GM19463 (cell line): ENCODE measurements around the gene PDZD2.
A peak's percentile ranks its signal among the peaks of the same experiment; 100 is the strongest.
"Not testable (repeated sequence)": the region's sequence is repeated elsewhere in the genome, so short reads cannot be mapped to it uniquely, and the experiment has no call there.

Experiments
- ATAC-seq: cut with Tn5 transposase; IDR thresholded peaks from one replicate; pipeline ENCODE4 v1.9.1; 2021; ENCODE audit warnings: mild to moderate bottlenecking, moderate library complexity; ENCODE audit not compliant: unreplicated experiment

The PDZD2 gene

GRCh38 chr5:31638748-31639418, at the start of gene PDZD2:
Gene PDZD2 (plus strand): TSS chr5:31639131.
- ATAC-seq, result peak; percentile 74

GRCh38 chr5:31593665-31594064, 45.3 kb upstream of the PDZD2 start:
- no peak for ATAC-seq

DNA sequence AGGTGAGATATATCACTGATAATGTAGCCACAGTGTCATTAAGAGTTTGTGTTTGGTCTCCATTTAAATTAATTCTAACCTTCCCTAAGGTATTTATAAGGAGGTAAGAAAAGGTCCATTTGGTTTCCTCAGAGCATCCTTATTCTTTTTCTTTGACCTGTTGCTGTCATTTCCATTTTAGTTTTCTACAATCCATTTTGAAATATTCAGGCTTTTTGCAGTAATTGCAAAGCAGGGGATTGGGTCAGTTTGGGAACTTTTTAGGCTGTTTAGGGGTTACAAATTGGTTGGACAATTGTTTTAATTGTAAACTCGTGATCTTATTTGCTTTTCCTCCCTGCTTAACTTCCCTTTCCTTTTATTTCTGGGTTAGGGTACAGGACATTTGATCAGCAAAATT, 42.6 kb upstream of the PDZD2 start:
- ATAC-seq, result no peak

DNA sequence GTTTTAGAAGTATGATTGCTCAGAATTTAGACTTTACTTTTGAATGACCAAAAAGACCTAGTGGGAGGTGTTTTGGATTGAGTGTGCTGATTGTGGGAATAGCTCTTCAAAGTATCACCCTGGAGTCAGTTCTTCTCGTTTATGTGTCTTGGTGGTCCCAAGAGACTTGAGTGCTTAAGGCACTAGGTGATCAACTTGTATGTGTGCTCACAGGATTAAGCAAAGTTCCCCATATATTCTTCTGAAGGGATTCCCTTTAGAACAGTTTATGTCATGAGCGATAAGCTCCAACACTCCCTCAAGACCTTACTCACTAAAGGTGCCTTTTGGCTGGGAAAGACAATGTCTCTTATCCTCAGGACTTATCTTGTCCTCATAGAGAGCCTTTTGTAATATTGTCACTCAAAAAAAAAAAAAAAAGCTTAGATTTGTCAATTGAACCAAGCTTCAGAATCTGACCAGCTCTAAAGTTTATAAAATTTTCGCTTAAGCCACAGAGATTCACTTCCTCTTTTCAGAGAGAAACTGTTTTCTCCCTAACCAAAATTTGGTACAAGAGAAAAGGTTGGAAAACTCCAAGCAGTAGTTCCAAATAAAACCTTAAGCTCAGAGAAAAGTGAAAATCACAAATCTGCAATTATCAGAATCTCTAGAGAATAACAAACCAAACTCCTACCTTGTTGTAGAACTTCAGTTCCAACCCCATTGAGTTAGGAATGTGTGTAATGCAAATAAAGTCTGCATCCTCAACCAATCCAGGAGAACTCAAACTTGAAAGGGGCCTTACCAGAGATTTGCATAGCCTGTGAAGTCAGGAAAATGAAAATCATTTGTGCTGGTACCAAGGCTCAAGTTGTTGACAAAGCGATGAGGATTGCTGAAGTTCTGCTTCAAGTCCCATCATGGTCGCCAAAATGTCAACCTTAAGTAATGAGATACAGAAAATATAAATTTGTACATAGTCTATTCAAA, 40.0 kb upstream of the PDZD2 start:
- no peak for ATAC-seq

- ATAC-seq, result not testable (repeated sequence)
Observed at GRCh38 chr5:31602305-31602704, 36.6 kb upstream of the PDZD2 start.

- ATAC-seq, result no peak
Observed at GRCh38 chr5:31604240-31604639, 34.7 kb upstream of the PDZD2 start.

GRCh38 chr5:31604644-31605043, 34.3 kb upstream of the PDZD2 start:
- ATAC-seq, result no peak

DNA sequence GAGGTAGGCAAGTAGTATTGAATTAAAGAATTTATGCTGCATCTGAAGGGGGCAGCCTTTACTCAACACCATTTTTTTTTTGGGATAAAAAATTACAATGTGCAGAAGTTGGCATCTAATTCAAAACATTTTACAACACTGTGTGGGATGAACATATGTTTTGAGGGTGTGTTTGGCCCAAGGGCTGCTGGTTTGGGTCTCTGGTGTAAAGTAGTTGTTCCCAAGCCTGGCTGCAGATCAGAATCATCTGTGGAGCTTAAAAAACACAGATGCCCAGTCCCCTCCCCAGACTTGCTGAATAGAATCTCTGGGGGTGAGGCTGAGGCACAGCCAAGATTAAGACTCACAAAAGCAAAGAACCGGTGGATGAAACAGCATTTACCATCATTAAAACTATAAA, 33.0 kb upstream of the PDZD2 start:
- no peak for ATAC-seq

DNA sequence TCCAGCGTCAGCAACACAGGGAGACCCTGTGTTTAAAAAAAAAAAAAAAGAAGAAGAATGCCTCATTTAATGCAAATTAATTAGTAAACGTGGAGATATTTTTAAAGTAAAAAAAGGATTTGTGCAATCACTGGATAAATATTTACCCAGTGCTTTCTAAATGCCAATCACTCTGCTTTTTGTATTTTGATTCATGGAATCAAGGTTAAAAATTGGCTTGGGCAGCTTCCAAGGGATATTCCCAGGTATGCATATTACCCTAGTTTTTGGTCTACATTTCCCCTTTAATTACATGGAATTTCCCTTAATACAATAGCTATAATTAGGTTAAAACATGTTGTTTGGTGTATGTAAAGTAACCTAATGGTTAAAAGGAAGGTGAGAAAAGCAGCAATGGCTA, 31.4 kb upstream of the PDZD2 start:
- ATAC-seq, result no peak

DNA sequence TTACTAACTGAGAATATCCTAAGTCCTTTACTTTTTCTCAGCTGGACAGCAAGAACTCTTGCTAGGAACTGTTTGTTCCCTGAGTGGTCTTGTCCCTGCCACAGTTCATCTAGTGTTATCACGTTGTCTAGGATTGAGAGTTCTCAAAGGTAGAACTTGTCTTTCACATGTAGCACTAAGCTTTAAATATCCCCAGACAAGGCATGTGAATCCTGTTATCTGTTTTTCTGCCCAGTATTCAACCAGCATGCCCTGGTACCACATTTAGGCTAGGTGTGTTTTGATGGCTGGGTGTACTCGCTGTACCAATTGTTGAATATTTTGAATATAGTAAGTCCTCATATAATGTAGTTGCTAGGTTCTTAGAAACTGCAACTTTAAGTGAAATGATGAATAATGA, 27.9 kb upstream of the PDZD2 start:
- ATAC-seq, result no peak

DNA sequence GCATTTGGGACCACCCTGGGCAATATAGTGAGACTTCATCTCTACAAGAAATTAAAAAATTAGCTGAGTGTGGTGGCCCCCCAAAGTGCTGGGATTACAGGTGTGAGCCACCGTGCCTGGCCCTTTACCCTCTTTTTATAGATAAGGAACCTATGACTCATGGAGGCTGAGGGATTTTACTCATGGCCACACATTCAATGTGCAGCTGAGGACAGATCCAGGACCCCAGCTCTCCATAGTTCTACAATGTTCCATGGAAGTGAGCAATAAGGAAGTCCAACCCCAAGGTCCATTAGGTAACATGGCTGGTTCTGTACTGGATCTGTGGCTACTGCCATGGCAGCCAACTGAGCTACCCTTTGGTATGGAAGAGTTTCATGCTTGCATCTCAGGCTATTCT, 25.3 kb upstream of the PDZD2 start:
- no peak for ATAC-seq

DNA sequence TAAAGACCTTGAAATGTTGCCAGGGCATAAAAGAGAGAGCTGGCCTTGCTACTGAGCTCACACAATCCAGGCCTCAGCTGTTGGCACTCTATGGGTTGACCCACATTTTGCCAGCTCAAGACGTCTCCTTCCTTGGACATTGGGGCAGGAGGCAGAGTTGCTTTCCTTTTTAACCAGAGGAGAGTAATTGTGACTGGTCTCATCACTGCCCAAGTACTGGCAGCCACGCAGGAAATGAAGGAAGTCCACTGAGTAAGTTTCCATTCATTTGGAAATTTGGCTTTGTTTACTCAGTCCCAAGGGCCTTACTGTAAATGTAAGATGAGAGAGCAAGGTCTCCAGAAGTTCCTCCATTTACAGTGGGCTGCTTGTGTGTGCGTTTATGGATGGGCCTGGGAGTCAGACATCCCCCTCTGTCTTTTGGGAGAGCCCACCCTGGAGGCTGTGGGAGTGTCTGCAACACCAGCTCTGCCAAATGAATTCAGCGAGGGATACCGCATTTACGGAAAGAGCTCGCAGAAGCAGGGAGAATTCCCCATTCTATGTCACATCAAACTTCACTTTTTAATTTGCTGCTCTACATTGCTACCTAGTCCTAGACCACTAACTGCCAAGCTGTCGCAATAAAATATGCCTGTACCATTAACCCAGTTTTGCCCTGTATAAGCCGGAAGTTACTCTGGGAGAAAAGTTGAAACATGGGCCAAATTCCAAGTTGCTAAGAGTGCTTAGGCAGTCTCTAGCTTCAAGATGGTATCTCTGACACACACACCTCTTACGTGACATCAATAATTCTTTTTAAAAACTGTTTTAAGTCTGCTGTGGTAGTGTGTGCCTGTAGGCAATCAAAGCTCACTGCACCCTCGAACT, 24.5 kb upstream of the PDZD2 start:
- ATAC-seq, result no peak

DNA sequence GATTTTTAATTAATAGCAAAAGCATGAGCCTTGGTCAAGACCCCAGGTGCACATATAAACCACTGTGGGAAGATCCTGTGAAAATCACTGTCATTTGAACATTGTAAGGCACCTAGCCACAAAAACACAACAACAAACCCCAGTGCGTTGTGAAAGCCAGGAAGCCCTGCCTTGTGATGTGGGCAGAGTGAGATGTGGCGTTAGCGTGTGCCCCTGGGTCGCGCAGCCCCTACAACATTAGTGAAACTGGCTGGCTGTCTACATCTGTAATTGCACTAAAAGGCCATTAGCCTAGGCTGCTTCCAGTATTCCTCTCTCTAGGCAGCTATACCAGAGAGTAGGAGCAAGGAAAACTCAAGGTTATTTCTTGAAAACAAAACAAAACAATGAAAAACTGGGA, 21.1 kb upstream of the PDZD2 start:
- no peak for ATAC-seq

DNA sequence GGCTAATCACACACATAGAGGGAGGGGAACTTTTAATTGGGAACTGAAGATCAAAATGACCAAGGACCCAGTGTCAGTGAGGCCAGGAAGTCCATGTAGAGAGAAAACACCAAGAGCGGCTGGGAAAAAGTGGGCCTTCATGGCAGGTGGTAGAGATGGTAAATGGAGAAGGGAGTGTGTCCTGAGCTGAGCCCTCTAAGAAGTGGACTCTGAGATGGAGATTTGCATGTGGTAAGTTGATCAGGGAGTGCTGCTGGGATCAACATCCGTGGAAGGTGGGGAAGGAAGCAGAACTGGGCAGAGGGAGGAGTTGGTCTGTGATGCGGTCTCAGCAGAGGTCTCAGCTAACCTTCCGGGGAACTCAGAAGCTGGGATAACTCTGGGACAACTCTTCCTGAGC, 18.9 kb upstream of the PDZD2 start:
- no peak for ATAC-seq

GRCh38 chr5:31623249-31623648, 15.7 kb upstream of the PDZD2 start:
- no peak for ATAC-seq

DNA sequence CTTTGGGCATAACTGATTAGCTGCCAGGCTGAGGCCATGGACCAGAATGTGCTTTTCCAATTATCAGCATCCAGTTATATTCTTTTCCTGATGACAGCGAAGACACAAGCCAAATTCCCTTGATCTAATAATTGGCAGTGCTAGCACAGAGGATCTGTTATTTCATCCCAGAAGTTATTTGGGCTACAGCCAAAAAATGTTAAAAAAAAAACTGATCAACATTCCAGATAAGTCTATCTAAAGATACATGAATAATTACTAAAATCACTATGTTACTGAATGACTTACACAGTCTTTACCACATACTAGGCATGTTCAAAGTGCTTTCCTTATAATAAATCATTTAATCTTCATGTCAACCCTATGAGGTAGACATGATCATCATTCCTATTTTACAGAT, 13.5 kb upstream of the PDZD2 start:
- no peak for ATAC-seq

DNA sequence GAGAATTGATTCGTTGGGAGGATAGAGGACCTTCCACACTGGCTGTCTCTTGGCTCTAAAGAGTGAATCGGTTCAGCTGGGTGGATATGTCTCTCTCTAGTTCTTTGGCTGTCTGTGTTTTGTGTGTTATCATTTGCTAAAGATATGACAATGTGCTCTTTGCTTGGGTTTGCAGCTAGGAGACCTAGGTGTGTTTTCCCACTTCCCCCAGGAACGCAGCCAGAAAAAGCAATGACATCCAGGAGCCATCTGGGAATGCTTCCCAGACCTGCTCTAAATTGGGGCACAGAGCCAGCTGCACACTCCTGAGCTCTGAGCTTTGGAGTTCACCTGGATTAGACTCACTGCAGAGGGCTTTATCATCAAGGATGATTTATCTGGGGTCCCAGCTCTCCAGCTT, 12.8 kb upstream of the PDZD2 start:
- no peak for ATAC-seq

DNA sequence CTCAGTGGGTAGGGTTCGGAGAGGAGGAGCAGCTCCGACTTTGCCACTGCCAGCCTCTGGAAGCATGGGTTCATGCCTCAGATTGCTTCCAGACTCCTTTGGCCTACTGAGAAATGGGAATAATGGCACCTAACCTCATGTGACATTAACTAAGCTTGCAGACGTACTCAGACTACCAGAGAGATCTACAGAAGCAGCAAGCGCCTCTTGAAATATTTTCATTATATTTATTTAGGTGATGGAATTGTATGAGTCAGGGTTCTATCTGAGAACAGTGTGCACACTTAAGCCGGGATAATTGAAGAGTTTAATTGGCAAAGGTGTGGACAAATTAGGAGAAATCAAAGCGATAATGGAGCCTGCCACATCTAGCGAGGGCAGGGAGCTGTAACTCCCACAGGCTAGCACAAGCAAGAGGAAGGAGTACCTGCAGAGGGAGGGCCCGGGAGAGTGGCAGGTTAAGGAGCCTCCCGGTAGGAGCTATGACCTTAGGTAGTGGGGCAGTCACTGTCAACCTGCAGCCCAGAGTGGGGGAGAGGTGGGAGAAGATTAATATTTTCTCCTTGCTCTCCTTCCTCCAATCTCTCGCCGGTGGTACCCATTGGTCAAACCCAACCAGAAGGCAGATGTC, 12.2 kb upstream of the PDZD2 start:
- no peak for ATAC-seq

GRCh38 chr5:31630931-31631330, 8.0 kb upstream of the PDZD2 start:
- ATAC-seq, result no peak

DNA sequence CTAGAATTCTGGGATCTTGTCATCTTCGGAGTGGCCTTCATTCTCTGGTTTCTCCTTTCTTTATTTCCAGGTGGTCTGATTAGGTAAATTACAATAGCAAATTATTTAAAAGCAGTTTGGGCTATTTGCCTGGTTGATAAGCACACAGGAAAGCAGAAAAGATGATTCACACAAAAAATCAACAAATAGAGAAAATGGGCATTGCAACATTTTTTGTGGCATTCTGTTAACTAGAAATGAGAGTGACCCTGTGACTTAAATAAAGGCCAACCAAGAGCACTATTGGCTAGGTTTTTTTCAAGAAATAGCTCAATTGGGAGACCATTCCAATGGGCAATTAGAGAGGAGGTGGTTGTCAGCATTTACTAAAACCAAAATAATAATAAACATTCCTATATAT, 6.5 kb upstream of the PDZD2 start:
- ATAC-seq, result no peak

DNA sequence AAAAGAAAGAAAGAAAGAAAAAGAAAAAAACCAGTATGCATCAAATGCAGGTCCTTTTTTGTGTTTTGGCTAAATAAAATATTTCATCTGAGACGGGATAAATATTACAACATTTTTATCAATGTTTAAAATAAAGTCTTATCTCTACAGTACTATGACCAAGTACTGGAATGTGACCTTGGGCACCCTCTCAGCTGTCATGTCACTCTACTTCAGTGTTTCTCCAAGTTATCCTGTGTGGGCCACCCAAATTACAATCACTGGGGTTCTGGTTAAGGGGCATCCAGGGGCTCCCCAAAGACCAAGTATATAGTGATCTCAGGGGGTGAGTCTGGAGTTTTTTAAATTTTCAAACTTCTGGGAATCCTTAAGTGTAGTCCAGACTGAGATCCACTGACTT, 3.5 kb upstream of the PDZD2 start:
- ATAC-seq, result no peak
